GM18507 (cell line): ENCODE data around the gene KDM2B.
"Not testable (repeated sequence)": the region's sequence is repeated elsewhere in the genome, so short reads cannot be mapped to it uniquely, and the experiment has no call there.

Experiments
- DNase-seq: peaks from one replicate; pipeline ENCODE4 v3.0.0; 2011; ENCODE audit warnings: low read depth; ENCODE audit not compliant: insufficient read length; ENCODE audit errors: extremely low spot score
- FAIRE-seq: peaks from 2 replicates; lab custom pipeline; 2011; peaks lifted over from hg19 to GRCh38; lab: Jason Lieb, UNC

Gene KDM2B

GRCh38 chr12:121590476-121591143 lies 9.8 kb upstream of the KDM2B start:
- FAIRE-seq = no peak
- DNase-seq = no peak

- not testable (repeated sequence) for FAIRE-seq
Observed at GRCh38 chr12:121584885-121585284, 4.1 kb upstream of the KDM2B start.

GRCh38 chr12:121583334-121583661 lies 2.5 kb upstream of the KDM2B start:
- FAIRE-seq, DNase-seq: not testable (repeated sequence)

More at GRCh38 chr12:121584885-121585284, 4.1 kb upstream of the KDM2B start:
- DNase-seq = not testable (repeated sequence)

GRCh38 chr12:121582583-121583333 lies 1.9 kb upstream of the KDM2B start:
- FAIRE-seq (no peak), DNase-seq (no peak)

- FAIRE-seq = no peak
Observed at GRCh38 chr12:121581686-121582429, 1.0 kb upstream of the KDM2B start.

GRCh38 chr12:121579981-121580868 lies 598 bp downstream of the KDM2B start:
- DNase-seq = no peak
- peak; percentile 46 for FAIRE-seq

More at GRCh38 chr12:121581686-121582429, 1.0 kb upstream of the KDM2B start:
- no peak for DNase-seq

- no peak for DNase-seq
- FAIRE-seq = no peak
Observed at GRCh38 chr12:121579190-121579791, 1.5 kb downstream of the KDM2B start.

- no peak for DNase-seq
- FAIRE-seq = no peak
Observed at GRCh38 chr12:121578230-121579189, 2.3 kb downstream of the KDM2B start.

GRCh38 chr12:121577443-121578180 lies 3.2 kb downstream of the KDM2B start:
- no peak for DNase-seq
- no peak for FAIRE-seq

- DNase-seq (no peak), FAIRE-seq (no peak)
Observed at GRCh38 chr12:121576851-121577391, 3.9 kb downstream of the KDM2B start.

- DNase-seq (no peak), FAIRE-seq (no peak)
Observed at GRCh38 chr12:121575952-121576625, 4.7 kb downstream of the KDM2B start.

- FAIRE-seq = no peak
- no peak for DNase-seq
Observed at GRCh38 chr12:121575051-121575450, 5.8 kb downstream of the KDM2B start.

GRCh38 chr12:121574025-121574424 lies 6.8 kb downstream of the KDM2B start:
- FAIRE-seq = no peak
- DNase-seq = no peak

- FAIRE-seq = no peak
Observed at GRCh38 chr12:121571920-121572319, 8.9 kb downstream of the KDM2B start.

GRCh38 chr12:121570467-121571283 lies 10.1 kb downstream of the KDM2B start:
- DNase-seq = no peak
- no peak for FAIRE-seq

More at GRCh38 chr12:121571920-121572319, 8.9 kb downstream of the KDM2B start:
- no peak for DNase-seq
